SU-DHL-6 (cell line): ENCODE measurements around the gene IAPP.

Source experiments
- EZH2phosphoT487 ChIP-seq: fragments of 200-600 bp; sonication (generic), shearing (Covaris generic); conservative IDR thresholded peaks from 2 replicates; pipeline ENCODE4 v1.6.1; 2018; ENCODE audit warnings: mild to moderate bottlenecking, antibody characterized with exemption, low read length, moderate library complexity, mixed read lengths
- TF ChIP-seq, protein P1 (sequence below): fragments of 200-600 bp; sonication (generic); IDR thresholded peaks from one replicate; pipeline ENCODE4 v1.5.1; 2017; ENCODE audit warnings: antibody characterized with exemption, mild to moderate bottlenecking, low read length, moderate library complexity; ENCODE audit not compliant: insufficient read depth, poor library complexity, severe bottlenecking

- TF ChIP-seq, protein P1, sequence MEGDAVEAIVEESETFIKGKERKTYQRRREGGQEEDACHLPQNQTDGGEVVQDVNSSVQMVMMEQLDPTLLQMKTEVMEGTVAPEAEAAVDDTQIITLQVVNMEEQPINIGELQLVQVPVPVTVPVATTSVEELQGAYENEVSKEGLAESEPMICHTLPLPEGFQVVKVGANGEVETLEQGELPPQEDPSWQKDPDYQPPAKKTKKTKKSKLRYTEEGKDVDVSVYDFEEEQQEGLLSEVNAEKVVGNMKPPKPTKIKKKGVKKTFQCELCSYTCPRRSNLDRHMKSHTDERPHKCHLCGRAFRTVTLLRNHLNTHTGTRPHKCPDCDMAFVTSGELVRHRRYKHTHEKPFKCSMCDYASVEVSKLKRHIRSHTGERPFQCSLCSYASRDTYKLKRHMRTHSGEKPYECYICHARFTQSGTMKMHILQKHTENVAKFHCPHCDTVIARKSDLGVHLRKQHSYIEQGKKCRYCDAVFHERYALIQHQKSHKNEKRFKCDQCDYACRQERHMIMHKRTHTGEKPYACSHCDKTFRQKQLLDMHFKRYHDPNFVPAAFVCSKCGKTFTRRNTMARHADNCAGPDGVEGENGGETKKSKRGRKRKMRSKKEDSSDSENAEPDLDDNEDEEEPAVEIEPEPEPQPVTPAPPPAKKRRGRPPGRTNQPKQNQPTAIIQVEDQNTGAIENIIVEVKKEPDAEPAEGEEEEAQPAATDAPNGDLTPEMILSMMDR, result no peak
- TF ChIP-seq EZH2phosphoT487, result no peak
Measured at GRCh38 chr12:21372602-21373001, at the start of gene IAPP.
